GM19099 (cell line): Measurements from ENCODE around the gene PRAC2.

ENCODE experiments used
- POLR2A ChIP-seq: IDR thresholded peaks from 3 replicates; pipeline ENCODE4 v1.6.1; 2011; ENCODE audit warnings: low read depth; ENCODE audit not compliant: insufficient read length; ENCODE audit errors: extremely low read depth

The PRAC2 gene

GRCh38 chr17:48726114-48726915 lies 3.3 kb downstream of the PRAC2 start:
- no peak for TF ChIP-seq POLR2A

DNA sequence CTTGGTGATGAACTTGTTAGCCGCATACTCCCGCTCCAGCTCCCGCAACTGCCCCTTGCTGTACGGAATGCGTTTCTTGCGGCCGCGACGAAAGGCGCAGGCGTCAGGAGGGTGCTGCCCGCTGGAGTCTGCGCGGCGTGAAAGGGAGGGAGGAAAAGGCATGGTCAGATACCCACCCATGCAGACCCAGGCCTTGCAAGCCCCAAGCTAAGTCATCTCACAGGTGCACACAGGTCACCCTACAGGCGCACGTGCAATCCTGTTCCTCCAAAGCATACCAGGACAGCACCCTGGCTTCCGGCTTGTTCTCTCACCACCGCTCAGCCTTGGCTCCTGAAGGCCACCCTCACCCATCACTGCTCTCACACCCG lies 3.9 kb downstream of the PRAC2 start:
- no peak for TF ChIP-seq POLR2A

- no peak for TF ChIP-seq POLR2A
These were observed 4.6 kb downstream of the PRAC2 start for GRCh38 chr17:48727415-48728175.

GRCh38 chr17:48728232-48729231 lies 5.5 kb downstream of the PRAC2 start, which contains the start of gene HOXB13:
HOXB13 (minus strand) TSS chr17:48728750; CDS start chr17:48728593, 157 bp downstream.
- TF ChIP-seq POLR2A, result no peak

GRCh38 chr17:48729335-48730239 lies 6.6 kb downstream of the PRAC2 start:
- no peak for TF ChIP-seq POLR2A

DNA sequence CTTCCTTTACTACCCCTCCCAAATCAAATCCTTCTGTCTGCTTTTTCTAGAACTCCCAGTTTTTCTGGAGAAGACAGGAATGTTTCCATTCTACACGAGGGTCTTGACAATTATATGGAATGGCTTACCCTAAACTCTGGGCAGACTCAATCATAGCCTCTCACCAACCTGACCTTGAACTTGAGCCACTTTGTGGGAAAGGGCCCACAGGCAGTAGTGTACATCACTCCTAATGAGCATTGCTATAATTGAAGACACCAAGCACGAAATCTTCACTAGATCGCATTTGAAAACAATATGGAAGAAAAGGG lies 7.2 kb downstream of the PRAC2 start:
- no peak for TF ChIP-seq POLR2A

DNA sequence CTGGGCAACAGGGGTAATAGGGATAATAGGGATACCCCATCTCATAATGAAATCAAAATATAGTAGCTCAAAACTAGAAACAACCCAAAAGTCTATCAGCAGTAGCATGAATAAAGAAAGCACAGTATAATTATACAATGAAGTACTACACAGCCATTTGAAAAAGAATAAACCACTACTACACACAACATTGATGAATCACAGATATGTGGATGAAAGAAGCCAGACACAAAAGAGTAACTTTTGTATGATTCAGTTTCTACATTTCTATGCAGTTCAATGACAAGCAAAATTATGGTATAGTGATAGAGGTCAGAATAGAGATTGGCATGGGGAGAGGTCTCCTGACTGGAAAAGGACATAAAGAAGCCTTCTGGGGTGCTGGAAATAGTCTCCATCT lies 8.4 kb downstream of the PRAC2 start:
- no peak for TF ChIP-seq POLR2A

- TF ChIP-seq POLR2A, result no peak
These were observed 10.0 kb downstream of the PRAC2 start for GRCh38 chr17:48732688-48733629.

DNA sequence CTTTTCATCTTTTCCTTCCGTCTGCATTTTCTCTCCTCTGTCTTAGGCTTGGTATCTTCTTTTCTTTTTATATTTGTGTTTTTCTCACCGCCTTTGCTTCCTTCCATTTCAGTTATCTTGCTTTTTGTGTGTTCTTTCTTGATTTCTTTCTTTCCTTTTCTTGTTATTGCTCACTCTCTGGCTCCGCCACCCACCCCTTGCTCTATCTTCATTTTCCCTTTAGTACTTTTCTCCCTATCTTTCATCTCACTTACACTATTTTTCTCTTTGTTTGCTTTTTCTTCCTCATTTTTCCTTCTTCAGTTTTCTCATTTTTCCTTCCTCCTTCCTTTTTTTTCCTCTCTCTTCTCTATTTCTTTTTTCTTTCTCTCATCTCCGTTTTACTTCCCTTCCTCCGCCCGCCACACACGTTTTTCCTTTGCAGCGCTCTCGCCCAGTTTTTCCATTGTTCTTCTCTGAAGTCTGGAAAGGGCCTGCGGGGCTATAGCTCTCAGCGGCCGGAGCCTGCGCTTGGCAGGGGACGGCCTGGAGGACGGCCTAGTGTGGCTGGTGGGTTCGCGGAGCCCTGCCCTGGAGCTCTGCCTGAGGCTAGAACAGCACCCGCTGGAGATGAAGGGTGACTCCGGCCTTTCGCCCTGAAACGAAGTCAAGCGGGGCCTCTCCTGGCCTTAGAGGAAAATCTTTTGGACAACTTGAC lies 10.8 kb downstream of the PRAC2 start:
- TF ChIP-seq POLR2A, result no peak

DNA sequence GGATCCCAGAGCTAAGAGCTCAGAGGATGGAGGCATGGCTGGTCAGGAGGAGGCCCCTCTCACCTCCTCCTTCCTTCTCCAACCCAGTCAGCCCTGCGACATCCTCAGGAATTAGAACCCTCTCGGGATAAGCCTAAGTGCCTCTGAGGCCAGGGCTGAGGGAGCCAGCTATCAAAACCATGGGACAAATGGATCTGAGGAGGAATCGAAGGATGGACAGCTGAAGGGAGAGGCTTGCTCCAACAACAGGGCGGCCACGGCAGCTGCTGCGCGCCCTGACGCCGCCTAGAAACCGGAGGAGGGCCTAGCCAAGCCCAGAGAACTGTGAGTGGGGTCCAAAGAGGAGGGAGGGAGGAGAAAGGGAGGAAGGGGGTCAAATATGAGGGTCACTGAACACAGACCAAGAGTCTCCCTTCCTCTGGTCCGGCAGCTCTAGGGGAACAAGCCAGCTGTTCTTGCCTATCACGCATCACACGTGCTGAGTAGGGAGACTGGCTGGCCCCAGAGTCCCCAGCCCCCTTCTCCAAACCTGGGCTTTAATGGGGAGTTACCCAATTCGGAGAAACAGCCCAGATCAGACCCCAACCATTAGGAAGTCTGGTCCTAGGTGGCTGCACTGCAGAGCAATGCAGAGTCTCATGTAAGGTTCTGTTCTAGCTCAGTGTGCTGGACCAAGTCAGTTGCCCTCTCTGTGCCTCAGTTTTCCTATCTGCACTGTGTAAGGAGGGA lies 11.5 kb downstream of the PRAC2 start:
- TF ChIP-seq POLR2A, result no peak

GRCh38 chr17:48735062-48735351 lies 12.0 kb downstream of the PRAC2 start:
- TF ChIP-seq POLR2A, result no peak
